Measurements from ENCODE around the gene USP43.

Gene USP43

GRCh38 chr17:9612006-9612405 is 33.3 kb upstream of the USP43 start:
- Histone ChIP-seq H3K36me3 (no peaks in the 10 kb centered on the region), H3K4me1 (no peaks in the 10 kb centered on the region), H3K9me3 (no peaks in the 10 kb centered on the region), H3K27me3 (no peaks in the 10 kb centered on the region), H3K4me3 (ENCODE audit: low read depth, low read length) (no peak overlapping the region)
- TF ChIP-seq CTCF (IDR thresholded peaks at IDR 0.05; ENCODE audit: low read depth, low read length) = no peak
- no peak for DNase-seq

- Histone ChIP-seq H3K27me3 (no peaks in the 10 kb centered on the region), H3K4me3 (ENCODE audit: low read depth, low read length) (no peak overlapping the region), H3K9me3 (no peaks in the 10 kb centered on the region), H3K36me3 (no peaks in the 10 kb centered on the region), H3K4me1 (no peaks in the 10 kb centered on the region)
- TF ChIP-seq CTCF (IDR thresholded peaks at IDR 0.05; ENCODE audit: low read depth, low read length) = no peak
- DNase-seq = no peak
Measured at GRCh38 chr17:9615486-9615885, 29.8 kb upstream of the USP43 start.

GRCh38 chr17:9622961-9623360 is 22.4 kb upstream of the USP43 start:
- Histone ChIP-seq H3K27me3 (no peaks in the 10 kb centered on the region), H3K36me3 (no peaks in the 10 kb centered on the region), H3K9me3 (no peaks in the 10 kb centered on the region), H3K4me1 (no peaks in the 10 kb centered on the region), H3K4me3 (ENCODE audit: low read depth, low read length) (no peak overlapping the region)
- DNase-seq = no peak
- TF ChIP-seq CTCF (IDR thresholded peaks at IDR 0.05; ENCODE audit: low read depth, low read length) = no peak

- Histone ChIP-seq H3K4me1 (no peaks in the 10 kb centered on the region), H3K27me3 (no peaks in the 10 kb centered on the region), H3K4me3 (ENCODE audit: low read depth, low read length) (no peak overlapping the region), H3K9me3 (no peaks in the 10 kb centered on the region), H3K36me3 (no peaks in the 10 kb centered on the region)
- TF ChIP-seq CTCF (IDR thresholded peaks at IDR 0.05; ENCODE audit: low read depth, low read length) = no peak
- DNase-seq = no peak
Measured at GRCh38 chr17:9628509-9628908, 16.8 kb upstream of the USP43 start.

GRCh38 chr17:9632741-9633140 is 12.6 kb upstream of the USP43 start:
- Histone ChIP-seq H3K9me3 (no peaks in the 10 kb centered on the region), H3K4me1 (no peaks in the 10 kb centered on the region), H3K36me3 (no peaks in the 10 kb centered on the region), H3K27me3 (no peaks in the 10 kb centered on the region), H3K4me3 (ENCODE audit: low read depth, low read length) (no peak overlapping the region)
- TF ChIP-seq CTCF (IDR thresholded peaks at IDR 0.05; ENCODE audit: low read depth, low read length) = no peak
- no peak for DNase-seq

- Histone ChIP-seq H3K4me1 (no peaks in the 10 kb centered on the region), H3K36me3 (no peaks in the 10 kb centered on the region), H3K9me3 (no peaks in the 10 kb centered on the region), H3K27me3 (no peaks in the 10 kb centered on the region), H3K4me3 (ENCODE audit: low read depth, low read length) (no peak overlapping the region)
- no peak for TF ChIP-seq CTCF (IDR thresholded peaks at IDR 0.05; ENCODE audit: low read depth, low read length)
- no peak for DNase-seq
Measured at GRCh38 chr17:9635340-9635739, 10.0 kb upstream of the USP43 start.
